CD4-positive, alpha-beta memory T cell (primary cell): ENCODE data around the gene MAFG. TPM values are rescaled to one million over a fixed set of nuclear protein-coding genes. Genes with fewer than 3 reads are reported as not detected.

Source experiments
- CTCF ChIA-PET: fragments of 350-600 bp; sonication (Branson Sonifier 250); formaldehyde crosslinking; loops from one replicate; lab custom pipeline; 2021; ENCODE audit warnings: inconsistent platforms; ENCODE audit not compliant: partially characterized antibody; lab: Charles Lee
- POLR2A ChIA-PET: fragments of 350-600 bp; sonication (Branson Sonifier 250); formaldehyde crosslinking; loops from one replicate; lab custom pipeline; 2021; ENCODE audit not compliant: partially characterized antibody; lab: Charles Lee
- DNase-seq, 5 donors: peaks; one replicate each; pipeline versions ENCODE4 v3.0.0 to v3.0.0-alpha.2; 2020 to 2022; ENCODE audit warnings: mixed read lengths in 1 of 5
- H3K27ac ChIP-seq: one replicate; pipeline ENCODE4 v1.7.0; 2013; ENCODE audit warnings: low read depth, low read length
- H3K27me3 ChIP-seq: 2 replicates; pipeline ENCODE4 v1.7.0; 2013; ENCODE audit warnings: mild to moderate bottlenecking, low read length, moderate library complexity; ENCODE audit not compliant: insufficient read depth
- H3K36me3 ChIP-seq: 2 replicates; pipeline ENCODE4 v1.7.0; 2013; ENCODE audit warnings: mild to moderate bottlenecking, low read length, moderate library complexity; ENCODE audit not compliant: insufficient read depth
- H3K4me1 ChIP-seq: 2 replicates; pipeline ENCODE4 v1.7.0; 2013; ENCODE audit warnings: mild to moderate bottlenecking, low read length, moderate library complexity; ENCODE audit not compliant: insufficient read depth
- H3K4me3 ChIP-seq, 2 donors: one replicate each; pipeline ENCODE4 v1.7.0; 2013; ENCODE audit warnings: low read length in 2 of 2, mild to moderate bottlenecking in 1 of 2
- H3K9me3 ChIP-seq, 2 donors: one replicate each; pipeline ENCODE4 v1.7.0; 2013; ENCODE audit warnings: low read length in 2 of 2, control low read depth in 1 of 2; ENCODE audit not compliant: control insufficient read depth in 1 of 2
- H3K27ac Mint-ChIP-seq, 7 donors: one replicate each; pipeline ENCODE4 v1.8.0; 2020 to 2021; ENCODE audit warnings: mixed read lengths in 7 of 7, mild to moderate bottlenecking in 6 of 7, inconsistent platforms in 3 of 7, moderate library complexity in 3 of 7
- H3K27me3 Mint-ChIP-seq, 2 donors: one replicate each; pipeline ENCODE4 v1.8.0; 2020 to 2021; ENCODE audit warnings: mixed read lengths in 2 of 2
- H3K36me3 Mint-ChIP-seq, 2 donors: one replicate each; pipeline ENCODE4 v1.8.0; 2020 to 2021; ENCODE audit warnings: mixed read lengths in 2 of 2, inconsistent platforms in 1 of 2, mild to moderate bottlenecking in 1 of 2
- H3K4me1 Mint-ChIP-seq, 4 donors: one replicate each; pipeline ENCODE4 v1.8.0; 2020 to 2021; ENCODE audit warnings: mixed read lengths in 4 of 4, mild to moderate bottlenecking in 1 of 4
- H3K4me3 Mint-ChIP-seq, 8 donors: one replicate each; pipeline ENCODE4 v1.8.0; 2020 to 2021; ENCODE audit warnings: mixed read lengths in 8 of 8, mild to moderate bottlenecking in 7 of 8, moderate library complexity in 6 of 8, inconsistent platforms in 3 of 8
- H3K9me3 Mint-ChIP-seq, 8 donors: one replicate each; pipeline ENCODE4 v1.8.0; 2020 to 2021; ENCODE audit warnings: mixed read lengths in 8 of 8, mild to moderate bottlenecking in 5 of 8, inconsistent platforms in 3 of 8, moderate library complexity in 1 of 8
- intact Hi-C: fragments of 100-400 bp; cut with micrococcal nuclease; formaldehyde crosslinking; loops from one replicate; pipeline ENCODE4 v1.15.1; 2023
- polyA plus RNA-seq, 2 donors: library from polyadenylated mRNA; unstranded; fragments of 300-500 nt; fragmentation: Illumina TruSeq; gene quantifications; one replicate each; pipeline ENCODE4 v1.2.3, GENCODE V29; 2021
- total RNA-seq, 2 experiments: library from RNA; stranded (reverse); gene quantifications; one replicate each; pipeline ENCODE4 v1.2.3, GENCODE V29; 2021

Gene MAFG
- total and polyA plus RNA-seq, 4 experiments from 2014 or later = 2.1 to 16.3 (median 9.8) TPM

DNA sequence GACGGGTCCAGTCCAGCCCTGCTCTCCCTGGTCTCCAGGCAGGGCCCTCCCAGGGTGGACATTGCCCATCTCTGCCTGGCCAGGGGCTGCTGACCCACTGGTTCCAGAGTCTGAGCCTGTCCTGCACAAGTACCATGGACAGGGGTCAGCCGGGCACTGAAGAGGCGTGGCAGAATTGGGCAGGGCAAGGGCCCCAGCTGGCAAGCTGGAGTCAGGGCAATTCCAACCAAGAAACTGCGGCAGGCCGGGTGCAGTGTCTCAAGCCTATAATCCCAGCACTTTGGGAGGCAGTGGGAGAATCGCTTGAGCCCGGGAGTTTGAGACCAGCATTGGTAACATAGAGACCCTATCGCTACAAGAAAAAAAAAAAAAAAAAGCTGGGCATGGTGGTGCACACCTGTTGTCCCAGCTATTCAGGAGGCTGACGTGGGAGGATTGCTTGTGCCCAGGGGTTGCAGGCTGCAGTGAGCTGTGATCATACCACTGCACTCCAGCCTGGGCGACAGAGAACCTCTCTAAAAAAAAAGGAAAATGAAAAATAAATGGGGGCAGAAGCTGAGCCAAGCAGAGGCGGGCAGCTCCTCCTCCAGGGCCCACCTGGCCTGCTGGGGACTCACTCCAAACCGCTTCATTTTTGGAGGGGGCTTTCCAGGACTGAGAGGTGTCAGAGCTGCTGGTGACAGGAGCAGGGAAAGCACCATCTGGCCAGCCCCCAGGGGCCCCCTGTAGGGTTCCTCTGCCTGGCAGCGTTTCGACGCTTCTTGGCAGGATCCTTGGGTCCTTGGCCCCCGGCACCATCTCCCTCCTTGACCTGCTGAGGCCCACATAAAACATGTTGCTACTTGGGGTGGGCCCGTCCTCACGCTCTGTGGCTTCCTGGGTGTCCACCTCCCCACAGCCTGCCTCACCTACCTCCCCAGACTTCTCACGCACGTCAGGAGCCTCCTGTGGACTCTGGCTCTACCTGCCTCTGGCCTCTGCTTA, 2.9 kb upstream of the MAFG start:
- CTCF ChIA-PET = interaction anchor here (1.2 kb wide), 1 partner anchor 226 kb away, joined by 4 read pairs; no protein-coding TSS in a partner anchor
- Mint-ChIP-seq H3K4me1 (peaks cover 7 to 14% (median 11%) of the 10 kb centered on the region in 4 donors), H3K36me3 (no peaks in the 10 kb centered on the region), H3K4me3 (peak overlapping the region in 2 of 8 donors; percentile 34 to 52), H3K27ac (peak overlapping the region in 2 of 7 donors; percentile 42 to 54), H3K9me3 (no peaks in the 10 kb centered on the region), H3K27me3 (peaks cover 0 to 9% of the 10 kb centered on the region in 2 donors)
- Histone ChIP-seq H3K4me1 (peaks cover 24% of the 10 kb centered on the region), H3K36me3 (no peaks in the 10 kb centered on the region), H3K27ac (no peak overlapping the region), H3K9me3 (no peaks in the 10 kb centered on the region), H3K27me3 (peaks cover 10% of the 10 kb centered on the region), H3K4me3 (no peak overlapping the region)
- intact Hi-C loops = no loop called here
- no peak for DNase-seq
- POLR2A ChIA-PET = no interaction called here

GRCh38 chr17:81929253-81930141, 2.0 kb upstream of the MAFG start:
- CTCF ChIA-PET = interaction anchor here (0.6 to 1.2 kb wide), 2 partner anchors 225 to 335 kb away, joined by 3 to 4 read pairs; no protein-coding TSS in a partner anchor
- no peaks in the 10 kb centered on the region for H3K9me3 ChIP-seq
- peaks cover 9 to 22% (median 16%) of the 10 kb centered on the region in 4 donors for H3K4me1 Mint-ChIP-seq
- H3K27me3 Mint-ChIP-seq = peaks cover 0 to 9% of the 10 kb centered on the region in 2 donors
- H3K4me1 ChIP-seq = peaks cover 33% of the 10 kb centered on the region
- H3K4me3 Mint-ChIP-seq = peak overlapping the region in 6 of 8 donors; percentile 34 to 75 (median 52)
- intact Hi-C loops = loop anchor here (10.0 kb wide), 1 partner anchor 835 kb away; no protein-coding TSS in a partner anchor
- DNase-seq = no peak
- H3K36me3 Mint-ChIP-seq = no peaks in the 10 kb centered on the region
- no peaks in the 10 kb centered on the region for H3K36me3 ChIP-seq
- H3K4me3 ChIP-seq = no peak overlapping the region
- H3K9me3 Mint-ChIP-seq = no peaks in the 10 kb centered on the region
- POLR2A ChIA-PET = interaction anchor here (1.0 kb wide), 1 partner anchor 12 kb away, joined by 5 read pairs; no protein-coding TSS in a partner anchor
- H3K27me3 ChIP-seq = peaks cover 10% of the 10 kb centered on the region
- H3K27ac ChIP-seq = no peak overlapping the region
- H3K27ac Mint-ChIP-seq = peak overlapping the region in 1 of 7 donors; percentile 62

GRCh38 chr17:81928544-81929252, 1.2 kb upstream of the MAFG start:
- Mint-ChIP-seq H3K36me3 (no peaks in the 10 kb centered on the region), H3K27me3 (peaks cover 0 to 6% of the 10 kb centered on the region in 2 donors), H3K4me1 (peaks cover 10 to 27% (median 20%) of the 10 kb centered on the region in 4 donors), H3K9me3 (no peaks in the 10 kb centered on the region), H3K4me3 (peak overlapping the region; percentile 20 to 75 (median 56)), H3K27ac (peak overlapping the region in 2 of 7 donors; percentile 62)
- Histone ChIP-seq H3K27me3 (peaks cover 10% of the 10 kb centered on the region), H3K4me3 (peak overlapping the region in 1 of 2 donors; percentile 45), H3K9me3 (no peaks in the 10 kb centered on the region), H3K36me3 (no peaks in the 10 kb centered on the region), H3K27ac (no peak overlapping the region), H3K4me1 (peaks cover 41% of the 10 kb centered on the region)
- no peak for DNase-seq
- ChIA-PET POLR2A (interaction anchor here (0.9 to 4.2 kb wide), 6 partner anchors 9 to 95 kb away, joined by 3 to 40 read pairs (median 17); partner anchors contain the start of genes ALYREF, ANAPC11, ARHGDIA and MCRIP1), CTCF (interaction anchor here (0.6 kb wide), 1 partner anchor 336 kb away, joined by 3 read pairs; no protein-coding TSS in a partner anchor)
- intact Hi-C loops = loop anchor here (1.0 to 10.0 kb wide), 2 partner anchors 9 to 834 kb away; partner anchors contain the start of gene PYCR1

- Histone ChIP-seq H3K27ac (peak overlapping the region; percentile 68), H3K9me3 (no peaks in the 10 kb centered on the region), H3K4me3 (peak overlapping the region; percentile 47 to 60), H3K4me1 (peaks cover 43% of the 10 kb centered on the region), H3K27me3 (peaks cover 10% of the 10 kb centered on the region), H3K36me3 (no peaks in the 10 kb centered on the region)
- no peak for DNase-seq
- peaks cover 12 to 27% (median 20%) of the 10 kb centered on the region in 4 donors for H3K4me1 Mint-ChIP-seq
- intact Hi-C loops = loop anchor here (1.0 to 10.0 kb wide), 4 partner anchors 9 to 832 kb away; partner anchors contain the start of genes ALYREF, ANAPC11, P4HB and SIRT7
- ChIA-PET CTCF (interaction anchor here (0.8 to 0.9 kb wide), 2 partner anchors 10 to 57 kb away, joined by 3 to 4 read pairs; no protein-coding TSS in a partner anchor), POLR2A (interaction anchor here (0.6 to 4.2 kb wide), 12 partner anchors 10 to 365 kb away, joined by 3 to 40 read pairs (median 8); partner anchors contain the start of genes ALYREF, ANAPC11, ARHGDIA and ASPSCR1)
- H3K4me3 Mint-ChIP-seq = peak overlapping the region in 3 of 8 donors; percentile 70 to 79 (median 78)
- peak overlapping the region in 5 of 7 donors; percentile 46 to 89 (median 76) for H3K27ac Mint-ChIP-seq
- peaks cover 0 to 6% of the 10 kb centered on the region in 2 donors for H3K27me3 Mint-ChIP-seq
- no peaks in the 10 kb centered on the region for H3K36me3 Mint-ChIP-seq
- no peaks in the 10 kb centered on the region for H3K9me3 Mint-ChIP-seq
Measured at GRCh38 chr17:81927152-81927652, 333 bp downstream of the MAFG start.

DNA sequence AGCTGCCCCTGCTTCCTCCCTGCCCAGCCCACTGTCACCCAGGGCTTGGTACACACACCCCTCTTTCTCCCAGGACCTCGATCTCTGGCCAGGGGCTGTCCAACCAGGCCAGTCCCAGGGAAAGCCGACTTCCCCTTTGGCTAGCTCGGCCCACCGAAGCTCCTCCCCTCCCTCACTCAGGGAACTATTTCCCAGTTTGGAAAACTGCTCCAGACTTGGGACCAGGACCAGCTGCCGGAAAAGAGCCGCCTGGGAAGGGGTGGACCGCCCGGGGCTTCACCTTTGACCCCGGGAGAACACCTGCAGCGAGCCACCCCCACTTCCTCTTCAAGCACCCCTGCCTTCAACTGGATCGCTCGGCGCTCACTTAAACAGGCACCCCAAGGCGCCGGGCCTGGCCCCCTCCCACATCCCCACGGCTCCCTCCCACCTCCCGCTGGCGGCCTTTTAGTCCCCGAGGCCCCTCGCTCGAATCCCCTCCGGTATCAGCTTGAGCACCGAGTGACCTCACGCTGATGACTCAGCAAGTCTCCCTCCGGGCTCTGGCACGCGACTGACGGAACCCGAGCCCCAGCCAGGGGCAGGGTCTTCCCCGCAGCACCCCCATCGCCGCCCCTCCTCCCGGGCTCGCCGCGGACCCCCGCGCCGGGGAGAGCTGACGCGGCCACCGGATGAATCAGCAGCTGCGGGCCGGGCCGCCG, 934 bp downstream of the MAFG start:
- peak; percentile 42 to 77 (median 45) for DNase-seq
- Mint-ChIP-seq H3K4me3 (peak overlapping the region; percentile 81 to 90 (median 84)), H3K9me3 (no peaks in the 10 kb centered on the region), H3K27ac (peak overlapping the region; percentile 84 to 97 (median 90)), H3K4me1 (peaks cover 12 to 27% (median 20%) of the 10 kb centered on the region in 4 donors), H3K36me3 (no peaks in the 10 kb centered on the region), H3K27me3 (peaks cover 0 to 4% of the 10 kb centered on the region in 2 donors)
- H3K36me3 ChIP-seq = no peaks in the 10 kb centered on the region
- ChIA-PET CTCF (interaction anchor here (0.9 kb wide), 1 partner anchor 14 kb away, joined by 3 read pairs; no protein-coding TSS in a partner anchor), POLR2A (interaction anchor here (0.6 to 4.2 kb wide), 11 partner anchors 8 to 376 kb away, joined by 3 to 40 read pairs (median 5); partner anchors contain the start of genes ARHGDIA, CENPX, LRRC45 and PCYT2)
- intact Hi-C loops = loop anchor here (1.0 to 10.0 kb wide), 4 partner anchors 8 to 832 kb away; partner anchors contain the start of genes ALYREF, ANAPC11, P4HB and SIRT7
- H3K9me3 ChIP-seq = no peaks in the 10 kb centered on the region
- H3K4me3 ChIP-seq = peak overlapping the region; percentile 47 to 60
- peak overlapping the region; percentile 68 for H3K27ac ChIP-seq
- H3K4me1 ChIP-seq = peaks cover 43% of the 10 kb centered on the region
- peaks cover 10% of the 10 kb centered on the region for H3K27me3 ChIP-seq
